HCT116 (cell line): ENCODE measurements around the gene TGFBI.

Experiments used
- EGR1 ChIP-seq: IDR thresholded peaks from 2 replicates; pipeline ENCODE4 v1.6.1; 2012; ENCODE audit warnings: low read depth
- FOSL1 ChIP-seq: IDR thresholded peaks from 2 replicates; pipeline ENCODE4 v1.6.1; 2012; ENCODE audit warnings: low read depth
- TCF7L2 ChIP-seq: IDR thresholded peaks from 2 replicates; pipeline ENCODE4 v1.7.0; 2011; ENCODE audit warnings: borderline replicate concordance, inconsistent platforms; ENCODE audit not compliant: insufficient read depth, insufficient read length; ENCODE audit errors: extremely low read depth
- TF ChIP-seq, protein P1 (sequence below), 3 experiments: fragments of 200-600 bp in 1 of 3; sonication (generic) in 1 of 3; IDR thresholded peaks in 2 of 3; conservative IDR thresholded peaks in 1 of 3; 2 replicates each; pipeline ENCODE4 v1.5.1; 2012 to 2017; ENCODE audit warnings: low read depth in 2 of 3, low read length in 2 of 3, antibody characterized with exemption in 1 of 3, borderline replicate concordance in 1 of 3, control low read depth in 1 of 3, mild to moderate bottlenecking in 1 of 3, mixed read lengths in 1 of 3, mixed run types in 1 of 3, moderate library complexity in 1 of 3; ENCODE audit not compliant: insufficient read depth in 1 of 3
- TF ChIP-seq, protein P2 (sequence below): IDR thresholded peaks from 2 replicates; pipeline ENCODE4 v1.6.1; 2012

DNA sequence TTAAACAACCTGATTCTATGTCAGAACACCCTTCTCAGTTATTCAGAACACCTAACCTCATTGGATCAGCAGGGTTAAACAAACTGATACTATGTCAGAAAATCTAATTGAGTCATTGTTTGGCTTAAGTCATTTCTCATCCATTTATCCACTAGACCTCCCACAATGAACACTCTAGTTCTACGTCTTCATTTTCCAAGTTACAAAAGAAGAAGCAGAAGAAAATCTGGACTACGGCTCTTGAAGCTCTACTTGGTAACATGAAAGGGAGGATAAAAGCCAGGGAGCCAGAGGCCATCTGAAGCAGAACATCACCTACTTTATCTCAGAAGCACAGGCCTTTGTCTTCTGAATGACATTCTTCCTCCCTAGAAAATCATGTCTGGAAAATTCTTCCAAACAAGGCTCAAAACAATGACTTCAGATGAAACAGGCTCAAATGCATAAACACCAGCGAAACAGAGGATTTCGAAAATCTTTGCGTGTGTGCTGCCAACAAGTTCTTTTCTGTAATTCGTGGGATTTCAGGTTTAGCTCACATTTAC lies 35.4 kb upstream of the TGFBI start:
- TF ChIP-seq FOSL1 (no peak), TCF7L2 (no peak), EGR1 (no peak)
- TF ChIP-seq, protein P1, sequence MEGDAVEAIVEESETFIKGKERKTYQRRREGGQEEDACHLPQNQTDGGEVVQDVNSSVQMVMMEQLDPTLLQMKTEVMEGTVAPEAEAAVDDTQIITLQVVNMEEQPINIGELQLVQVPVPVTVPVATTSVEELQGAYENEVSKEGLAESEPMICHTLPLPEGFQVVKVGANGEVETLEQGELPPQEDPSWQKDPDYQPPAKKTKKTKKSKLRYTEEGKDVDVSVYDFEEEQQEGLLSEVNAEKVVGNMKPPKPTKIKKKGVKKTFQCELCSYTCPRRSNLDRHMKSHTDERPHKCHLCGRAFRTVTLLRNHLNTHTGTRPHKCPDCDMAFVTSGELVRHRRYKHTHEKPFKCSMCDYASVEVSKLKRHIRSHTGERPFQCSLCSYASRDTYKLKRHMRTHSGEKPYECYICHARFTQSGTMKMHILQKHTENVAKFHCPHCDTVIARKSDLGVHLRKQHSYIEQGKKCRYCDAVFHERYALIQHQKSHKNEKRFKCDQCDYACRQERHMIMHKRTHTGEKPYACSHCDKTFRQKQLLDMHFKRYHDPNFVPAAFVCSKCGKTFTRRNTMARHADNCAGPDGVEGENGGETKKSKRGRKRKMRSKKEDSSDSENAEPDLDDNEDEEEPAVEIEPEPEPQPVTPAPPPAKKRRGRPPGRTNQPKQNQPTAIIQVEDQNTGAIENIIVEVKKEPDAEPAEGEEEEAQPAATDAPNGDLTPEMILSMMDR (IDR thresholded peaks at IDR 0.05 in 2 of 3, conservative IDR thresholded peaks at IDR 0.05 in 1 of 3; ENCODE audit: borderline replicate concordance in 1 of 3, insufficient read depth in 1 of 3, low read depth in 2 of 3, low read length in 2 of 3), result no peak
- TF ChIP-seq, protein P2, sequence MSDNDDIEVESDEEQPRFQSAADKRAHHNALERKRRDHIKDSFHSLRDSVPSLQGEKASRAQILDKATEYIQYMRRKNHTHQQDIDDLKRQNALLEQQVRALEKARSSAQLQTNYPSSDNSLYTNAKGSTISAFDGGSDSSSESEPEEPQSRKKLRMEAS, result no peak
